Ovary (tissue), 9 donors: ENCODE results near the gene PBX4. TPM values are rescaled to one million over a fixed set of nuclear protein-coding genes. Genes with fewer than 3 reads are reported as not detected.

ENCODE experiments used
- DNase-seq, 5 donors: peaks; one replicate each; pipeline ENCODE4 v3.0.0-alpha.2; 2019 to 2020
- H3K27ac ChIP-seq, 2 donors: fragments of 200-600 bp; one replicate each; pipeline versions ENCODE4 v1.5.1 to v1.8.0; 2019 to 2022
- H3K27me3 ChIP-seq: fragments of 200-600 bp; one replicate; pipeline ENCODE4 v1.8.0; 2022
- H3K36me3 ChIP-seq: fragments of 200-600 bp; sonication (generic); one replicate; pipeline ENCODE4 v1.5.1; 2019
- H3K4me1 ChIP-seq: one replicate; pipeline ENCODE4 v1.8.1; 2013; ENCODE audit warnings: mild to moderate bottlenecking, moderate library complexity; ENCODE audit not compliant: insufficient read depth
- H3K4me3 ChIP-seq: fragments of 200-600 bp; sonication (generic); one replicate; pipeline ENCODE4 v1.5.1; 2017
- H3K9me3 ChIP-seq, 2 donors: fragments of 200-600 bp in 1 of 2; sonication (generic) in 1 of 2; one replicate each; pipeline versions ENCODE4 v1.5.1 to v1.8.1; 2013 to 2019; ENCODE audit warnings: mild to moderate bottlenecking in 1 of 2, moderate library complexity in 1 of 2
- EP300 ChIP-seq: sonication (generic); formaldehyde crosslinking; IDR thresholded peaks from one replicate; pipeline ENCODE4 v1.6.1; 2017; ENCODE audit warnings: antibody characterized with exemption
- POLR2A ChIP-seq: fragments of 450-650 bp; IDR thresholded peaks from one replicate; pipeline ENCODE4 v1.6.1; 2017; ENCODE audit warnings: antibody characterized with exemption, mild to moderate bottlenecking, moderate library complexity
- WGBS, 3 donors: extraction: QIAGEN DNeasy Blood & Tissue Kit in 1 of 3; methylation state at CpG; one replicate each; pipeline versions ENCODE4 v1.1.5 to v1.1.7; 2013 to 2017; 5-methylcytosine and 5-hydroxymethylcytosine counted together
- intact Hi-C, 4 donors: fragments of 100-400 bp; cut with DNase I; formaldehyde crosslinking; loops; one replicate each; pipeline versions ENCODE4 v1.11.0 to v1.15.1; 2022 to 2023
- polyA plus RNA-seq, 2 donors: library from polyadenylated mRNA; stranded (reverse); fragments of 200-250 nt in 1 of 2; fragments of 350-450 nt in 1 of 2; fragmentation: Illumina TruSeq in 1 of 2; extraction: RNeasy Lipid Tissue Mini Kit (QIAGEN cat#74804) in 1 of 2; gene quantifications; one replicate each; pipeline ENCODE4 v1.2.3, GENCODE V29; 2013 to 2014
- total RNA-seq, 7 donors: library from RNA; depleted of rRNA in 2 of 7; stranded (reverse); fragments of >200 nt in 2 of 7; fragmentation: NEBNext Ultra II Directional in 3 of 7; extraction: Animal tissue kit (Norgen Biotek cat#: 25700) in 3 of 7; gene quantifications; one replicate each; pipeline versions ENCODE4 v1.1.0 to v1.2.4, GENCODE V29; 2016 to 2023
- TF ChIP-seq, protein P1 (sequence below), 3 donors: fragments of 450-650 bp in 2 of 3; fragments of 200-600 bp in 1 of 3; IDR thresholded peaks; one replicate each; pipeline versions ENCODE4 v1.5.1 to v1.8.0; 2016 to 2022; ENCODE audit warnings: antibody characterized with exemption in 3 of 3, mild to moderate bottlenecking in 1 of 3
- donor health status: DM: no; HTN: no; CAD: no; lungs with moderate emphysema.
- donor health status: DM: no; HTN: no; CAD: no.
- donor health status: Bipolar disorder and iron deficiency.
- donor health status: DM: yes; HTN: yes; CAD: no.
- donor health status: DM: no; HTN: no; CAD: no.
- donor health status: DM: yes; HTN: yes; CAD: no.

Gene PBX4
- total and polyA plus RNA-seq, 9 donors = 0.73 to 4.4 (median 3.2) TPM

DNA sequence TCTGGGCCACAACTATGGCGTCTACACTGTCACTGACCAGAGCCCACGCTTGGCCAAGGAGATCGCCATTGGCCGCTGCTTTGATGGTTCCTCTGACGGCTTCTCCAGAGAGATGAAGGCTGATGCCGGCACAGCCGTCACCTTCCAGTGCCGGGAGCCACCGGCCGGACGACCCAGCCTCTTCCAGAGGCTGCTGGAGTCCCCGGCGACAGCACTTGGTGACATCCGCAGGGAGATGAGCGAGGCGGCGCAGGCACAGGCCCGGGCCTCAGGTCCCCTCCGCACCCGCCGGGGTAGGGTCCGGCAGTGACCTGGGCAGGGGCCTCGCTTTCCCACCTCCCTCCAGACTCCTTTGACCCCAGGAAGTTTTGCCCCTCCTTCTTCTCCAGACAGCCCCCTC is 72.8 kb downstream of the PBX4 start:
- TF ChIP-seq, protein P1, sequence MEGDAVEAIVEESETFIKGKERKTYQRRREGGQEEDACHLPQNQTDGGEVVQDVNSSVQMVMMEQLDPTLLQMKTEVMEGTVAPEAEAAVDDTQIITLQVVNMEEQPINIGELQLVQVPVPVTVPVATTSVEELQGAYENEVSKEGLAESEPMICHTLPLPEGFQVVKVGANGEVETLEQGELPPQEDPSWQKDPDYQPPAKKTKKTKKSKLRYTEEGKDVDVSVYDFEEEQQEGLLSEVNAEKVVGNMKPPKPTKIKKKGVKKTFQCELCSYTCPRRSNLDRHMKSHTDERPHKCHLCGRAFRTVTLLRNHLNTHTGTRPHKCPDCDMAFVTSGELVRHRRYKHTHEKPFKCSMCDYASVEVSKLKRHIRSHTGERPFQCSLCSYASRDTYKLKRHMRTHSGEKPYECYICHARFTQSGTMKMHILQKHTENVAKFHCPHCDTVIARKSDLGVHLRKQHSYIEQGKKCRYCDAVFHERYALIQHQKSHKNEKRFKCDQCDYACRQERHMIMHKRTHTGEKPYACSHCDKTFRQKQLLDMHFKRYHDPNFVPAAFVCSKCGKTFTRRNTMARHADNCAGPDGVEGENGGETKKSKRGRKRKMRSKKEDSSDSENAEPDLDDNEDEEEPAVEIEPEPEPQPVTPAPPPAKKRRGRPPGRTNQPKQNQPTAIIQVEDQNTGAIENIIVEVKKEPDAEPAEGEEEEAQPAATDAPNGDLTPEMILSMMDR (IDR thresholded peaks at IDR 0.05) = no peak
- no peak for TF ChIP-seq EP300
- TF ChIP-seq POLR2A = no peak
- Histone ChIP-seq H3K4me3 (no peak overlapping the region), H3K9me3 (no peaks in the 10 kb centered on the region), H3K27ac (no peak overlapping the region), H3K4me1 (peaks cover 4% of the 10 kb centered on the region), H3K27me3 (no peaks in the 10 kb centered on the region), H3K36me3 (no peaks in the 10 kb centered on the region)
- 95 to 97% (median 95%) methylated on average over 23 of the region's 23 CpGs for WGBS, 3 donors
- intact Hi-C loops = no loop called here
- no peak for DNase-seq

DNA sequence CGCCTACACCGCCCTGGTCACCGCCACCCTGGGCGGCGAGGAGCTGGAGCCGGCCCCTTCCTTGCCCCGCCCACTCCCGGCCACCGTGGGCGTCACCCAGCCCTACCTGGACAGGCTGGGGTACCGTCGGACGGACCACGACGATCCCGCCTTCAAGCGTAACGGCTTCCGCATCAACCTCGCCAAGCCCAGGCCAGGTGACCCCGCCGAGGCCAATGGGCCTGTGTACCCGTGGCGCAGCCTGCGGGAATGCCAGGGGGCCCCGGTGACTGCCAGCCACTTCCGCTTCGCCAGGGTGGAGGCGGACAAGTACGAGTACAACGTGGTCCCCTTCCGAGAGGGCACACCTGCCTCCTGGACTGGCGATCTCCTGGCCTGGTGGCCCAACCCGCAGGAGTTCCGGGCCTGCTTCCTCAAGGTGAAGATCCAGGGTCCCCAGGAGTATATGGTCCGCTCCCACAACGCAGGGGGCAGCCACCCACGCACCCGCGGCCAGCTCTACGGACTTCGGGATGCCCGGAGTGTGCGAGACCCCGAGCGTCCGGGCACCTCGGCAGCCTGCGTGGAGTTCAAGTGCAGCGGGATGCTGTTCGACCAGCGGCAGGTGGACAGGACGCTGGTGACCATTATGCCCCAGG is 73.4 kb downstream of the PBX4 start:
- Histone ChIP-seq H3K4me3 (no peak overlapping the region), H3K27ac (no peak overlapping the region), H3K9me3 (no peaks in the 10 kb centered on the region), H3K36me3 (no peaks in the 10 kb centered on the region), H3K4me1 (peaks cover 7% of the 10 kb centered on the region), H3K27me3 (no peaks in the 10 kb centered on the region)
- TF ChIP-seq EP300 = no peak
- TF ChIP-seq POLR2A = no peak
- TF ChIP-seq, protein P1 (IDR thresholded peaks at IDR 0.05) = no peak
- intact Hi-C loops = no loop called here
- 91 to 94% (median 92%) methylated on average over 37 to 53 of the region's 53 CpGs for WGBS, 3 donors
- DNase-seq = no peak

DNA sequence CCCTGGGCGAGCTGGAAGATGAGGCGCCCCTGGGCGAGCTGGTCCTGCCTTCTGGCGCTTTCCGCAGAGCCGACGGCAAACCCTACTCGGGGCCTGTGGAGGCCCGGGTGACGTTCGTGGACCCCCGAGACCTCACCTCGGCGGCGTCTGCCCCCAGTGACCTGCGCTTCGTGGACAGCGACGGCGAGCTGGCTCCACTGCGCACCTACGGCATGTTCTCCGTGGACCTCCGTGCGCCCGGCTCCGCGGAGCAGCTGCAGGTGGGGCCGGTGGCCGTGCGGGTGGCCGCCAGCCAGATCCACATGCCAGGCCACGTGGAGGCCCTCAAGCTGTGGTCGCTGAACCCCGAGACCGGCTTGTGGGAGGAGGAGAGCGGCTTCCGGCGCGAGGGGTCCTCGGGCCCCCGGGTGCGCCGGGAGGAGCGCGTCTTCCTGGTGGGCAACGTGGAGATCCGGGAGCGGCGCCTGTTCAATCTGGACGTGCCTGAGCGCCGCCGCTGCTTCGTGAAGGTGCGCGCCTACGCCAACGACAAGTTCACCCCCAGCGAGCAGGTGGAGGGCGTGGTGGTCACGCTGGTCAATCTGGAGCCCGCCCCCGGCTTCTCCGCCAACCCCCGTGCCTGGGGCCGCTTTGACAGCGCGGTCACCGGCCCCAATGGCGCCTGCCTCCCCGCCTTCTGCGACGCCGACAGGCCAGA is 74.1 kb downstream of the PBX4 start:
- Histone ChIP-seq H3K27ac (no peak overlapping the region), H3K27me3 (no peaks in the 10 kb centered on the region), H3K9me3 (no peaks in the 10 kb centered on the region), H3K36me3 (no peaks in the 10 kb centered on the region), H3K4me1 (peaks cover 7% of the 10 kb centered on the region), H3K4me3 (no peak overlapping the region)
- intact Hi-C loops = no loop called here
- WGBS, 3 donors = 91 to 95% (median 92%) methylated on average over 75 of the region's 75 CpGs
- no peak for DNase-seq
- TF ChIP-seq EP300 (no peak), POLR2A (no peak)
- TF ChIP-seq, protein P1 (IDR thresholded peaks at IDR 0.05) = no peak

DNA sequence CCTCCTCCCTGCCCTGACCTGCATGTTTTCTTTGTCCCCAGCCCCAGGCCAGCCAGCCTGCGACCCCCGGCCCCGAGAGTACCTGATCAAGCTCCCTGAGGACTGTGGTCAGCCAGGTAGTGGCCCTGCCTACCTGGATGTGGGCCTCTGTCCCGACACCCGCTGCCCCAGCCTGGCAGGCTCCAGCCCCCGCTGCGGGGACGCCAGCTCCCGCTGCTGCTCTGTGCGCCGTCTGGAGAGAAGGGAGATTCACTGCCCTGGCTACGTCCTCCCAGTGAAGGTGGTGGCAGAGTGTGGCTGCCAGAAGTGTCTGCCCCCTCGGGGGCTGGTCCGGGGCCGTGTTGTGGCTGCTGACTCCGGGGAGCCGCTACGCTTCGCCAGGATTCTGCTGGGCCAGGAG is 74.8 kb downstream of the PBX4 start:
- H3K9me3 ChIP-seq = no peaks in the 10 kb centered on the region
- H3K27ac ChIP-seq = no peak overlapping the region
- TF ChIP-seq POLR2A (no peak), EP300 (no peak)
- TF ChIP-seq, protein P1 (IDR thresholded peaks at IDR 0.05) = no peak
- no peak for DNase-seq
- 86 to 92% (median 89%) methylated on average over 18 to 19 of the region's 19 CpGs for WGBS, 3 donors
- H3K4me3 ChIP-seq = no peak overlapping the region
- H3K36me3 ChIP-seq = no peaks in the 10 kb centered on the region
- peaks cover 8% of the 10 kb centered on the region for H3K4me1 ChIP-seq
- intact Hi-C loops = no loop called here
- H3K27me3 ChIP-seq = no peaks in the 10 kb centered on the region
